ENCODE measurements around the gene APOA5. TPM values are rescaled to one million over a fixed set of nuclear protein-coding genes. Genes with fewer than 3 reads are reported as not detected.

The APOA5 gene
- total and polyA plus RNA-seq, 2 donors (not counting 3 experiments of a cell fraction or from before 2014, with no cell fraction given), result not detected

- H3K79me2 ChIP-seq (ENCODE audit: control insufficient read depth, insufficient read depth, low read length), result no peaks in the 10 kb centered on the region
- H4K20me1 ChIP-seq (replicated peaks; ENCODE audit: control insufficient read depth, extremely low read depth, insufficient read depth, low read length), result no peaks in the 10 kb centered on the region
- H3K4me3 ChIP-seq (replicated peaks in 1 of 3; ENCODE audit: insufficient read depth in 1 of 3, low read depth in 1 of 3, low read length in 3 of 3), result no peak overlapping the region
- DNase-seq (ENCODE audit: low read depth, low spot score), result no peak
- no peak overlapping the region for H3K4me2 ChIP-seq (ENCODE audit: insufficient read depth, low read length)
- H3K9ac ChIP-seq (replicated peaks; ENCODE audit: extremely low read depth, insufficient read depth, low read length), result no peak overlapping the region
- no TSS peak for BruUV-seq (replicated peaks)
- intact Hi-C loops (cut with micrococcal nuclease) (no loop called here), dilution Hi-C loops (cut with MboI; ENCODE audit: extremely low pct_ligation_motif_present, low sequenced_read_pairs) (no loop called here)
- TF ChIP-seq MYC (IDR thresholded peaks at IDR 0.05; ENCODE audit: low read depth, low read length) (no peak), POLR2AphosphoS5 (IDR thresholded peaks at IDR 0.05; ENCODE audit: insufficient read depth, low read depth, low read length) (no peak), JUN (IDR thresholded peaks at IDR 0.05; ENCODE audit: borderline replicate concordance, insufficient read depth, insufficient read length, low read depth) (no peak), CTCF (IDR thresholded peaks at IDR 0.05; ENCODE audit: extremely low read depth in 1 of 2, insufficient read depth in 1 of 2, low read depth in 1 of 2, low read length in 2 of 2) (no peak), EZH2 (IDR thresholded peaks at IDR 0.05; ENCODE audit: borderline replicate concordance, low read depth, low read length, severe bottlenecking) (no peak), FOS (IDR thresholded peaks at IDR 0.05; ENCODE audit: borderline replicate concordance, insufficient read depth, low read length) (no peak), POLR2A (IDR thresholded peaks at IDR 0.05; ENCODE audit: low read depth, low read length) (no peak), GATA2 (IDR thresholded peaks at IDR 0.05; ENCODE audit: insufficient read depth, insufficient read length, low read depth, low read length) (no peak), MAX (IDR thresholded peaks at IDR 0.05; ENCODE audit: insufficient read depth, insufficient read length) (no peak)
- peaks cover 4 to 8% of the 10 kb centered on the region in 2 experiments for H3K27me3 ChIP-seq (ENCODE audit: control insufficient read depth in 2 of 2, insufficient read depth in 2 of 2, low read length in 2 of 2)
- H2AFZ ChIP-seq (ENCODE audit: low read depth, low read length), result no peak overlapping the region
- H3K27ac ChIP-seq (ENCODE audit: insufficient read depth, low read depth, low read length), result no peak overlapping the region
- H3K36me3 ChIP-seq (ENCODE audit: control insufficient read depth in 2 of 2, extremely low read depth in 1 of 2, insufficient read depth in 2 of 2, low read length in 2 of 2), result no peaks in the 10 kb centered on the region
- no peaks in the 10 kb centered on the region for H3K9me1 ChIP-seq (replicated peaks; ENCODE audit: control insufficient read depth, extremely low read depth, insufficient read depth, low read length)
- no peak for FAIRE-seq
- ChIA-PET POLR2A (no interaction called here), CTCF (interaction anchor here (1.5 kb wide), 1 partner anchor 36 kb away, joined by 3 read pairs; no protein-coding TSS in a partner anchor)
- no peaks in the 10 kb centered on the region for H3K9me3 ChIP-seq (replicated peaks; ENCODE audit: control insufficient read depth, insufficient read depth, low read length)
- no peaks in the 10 kb centered on the region for H3K4me1 ChIP-seq (ENCODE audit: control insufficient read depth, extremely low read depth, insufficient read depth, low read length)
Measured at GRCh38 chr11:116797816-116798215, 6.1 kb upstream of the APOA5 start.
